Activated naive CD4-positive, alpha-beta T cell treated with anti-CD3 and anti-CD28 coated beads, Interleukin-2, amount 50 U/mL, for 72 hours (primary cell): Measurements from ENCODE around the gene GDF7. TPM values are rescaled to one million over a fixed set of nuclear protein-coding genes. Genes with fewer than 3 reads are reported as not detected.

Source experiments
- ATAC-seq, 2 donors: fragments of 150-1000 bp; cut with Tn5 transposase; 2 replicates each; pipeline ENCODE4 v1.10.0; 2021; ENCODE audit warnings: mild to moderate bottlenecking in 2 of 2, moderate library complexity in 2 of 2
- DNase-seq, 2 donors: peaks; one replicate each; pipeline ENCODE4 v3.0.0; 2021 to 2022; ENCODE audit warnings: low spot score in 2 of 2
- H3K27ac Mint-ChIP-seq, 2 donors: one replicate each; pipeline ENCODE4 v1.8.0; 2022; ENCODE audit warnings: mild to moderate bottlenecking in 2 of 2, mixed read lengths in 2 of 2
- H3K36me3 Mint-ChIP-seq, 2 donors: one replicate each; pipeline ENCODE4 v1.8.0; 2022; ENCODE audit warnings: mixed read lengths in 2 of 2
- H3K9me3 Mint-ChIP-seq, 2 donors: one replicate each; pipeline ENCODE4 v1.8.0; 2022; ENCODE audit warnings: mixed read lengths in 2 of 2
- total RNA-seq, 2 donors: library from RNA; stranded (reverse); gene quantifications; one replicate each; pipeline ENCODE4 v1.2.3, GENCODE V29; 2022

The GDF7 gene
- total RNA-seq, 2 donors from 2014 or later = 0.07 TPM; not detected in 1

DNA sequence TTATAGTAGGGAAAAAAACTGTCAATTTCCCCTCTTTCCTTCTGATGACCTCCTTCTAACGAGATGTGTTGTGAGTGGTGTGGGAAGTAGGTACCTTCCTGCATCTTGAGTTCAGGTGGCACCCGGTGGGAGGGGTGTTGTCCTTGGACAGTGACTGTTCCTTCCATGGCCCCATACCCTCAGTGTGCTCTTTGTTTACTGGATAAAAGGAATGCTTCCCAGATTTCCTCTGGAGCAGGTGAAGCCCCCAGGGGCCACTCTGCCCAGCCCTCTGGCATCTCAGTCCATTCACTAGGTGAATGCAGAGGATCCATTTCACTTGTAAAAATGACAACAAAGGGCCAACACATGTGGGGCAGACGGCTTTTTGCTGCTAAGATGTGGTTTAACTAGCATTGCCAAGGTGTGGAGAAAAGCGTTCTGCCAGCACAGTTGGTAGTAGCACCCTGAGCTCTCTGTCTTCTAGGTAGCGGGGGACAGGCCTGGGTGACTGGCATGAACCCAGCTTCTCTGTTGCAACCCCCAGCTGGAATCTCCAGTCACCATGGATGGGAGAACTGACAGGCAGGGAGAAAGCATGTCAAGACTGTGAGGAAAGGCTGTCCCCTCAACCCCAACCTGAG is 6.9 kb downstream of the GDF7 start:
- no peak for DNase-seq
- Mint-ChIP-seq H3K36me3 (no peaks in the 10 kb centered on the region), H3K9me3 (no peaks in the 10 kb centered on the region), H3K27ac (no peak overlapping the region)
- ATAC-seq = no peak

DNA sequence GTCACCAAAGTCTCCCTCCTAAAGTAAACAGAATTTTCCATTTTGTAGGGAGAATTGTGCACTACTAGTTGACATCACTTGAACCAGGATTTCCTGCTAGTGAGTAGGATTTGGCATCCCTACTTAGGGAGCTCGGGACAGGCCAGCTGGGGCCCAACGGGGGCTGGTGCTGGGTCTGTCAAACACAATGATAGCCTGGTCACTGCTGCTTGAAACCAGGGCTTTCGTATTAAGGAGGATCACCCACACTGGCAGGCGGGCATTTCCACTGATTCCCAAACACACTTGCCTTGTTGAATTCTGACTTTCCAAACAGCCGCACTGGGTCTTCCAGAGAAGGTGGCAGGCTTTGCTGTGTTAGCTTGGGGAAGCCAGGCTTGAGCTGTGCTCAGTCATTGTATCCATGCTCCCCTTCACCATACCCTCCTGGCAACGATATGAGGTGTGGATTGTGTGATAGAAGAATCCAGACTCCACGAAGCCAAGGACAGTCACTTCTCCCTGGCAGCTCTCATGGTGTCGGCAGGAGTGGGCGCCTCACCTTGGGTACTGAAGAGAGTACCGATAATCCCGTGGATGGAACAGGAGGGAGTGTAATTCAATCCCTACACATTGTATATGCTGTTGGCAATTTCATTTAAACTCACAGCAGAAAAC is 7.5 kb downstream of the GDF7 start:
- Mint-ChIP-seq H3K27ac (no peak overlapping the region), H3K36me3 (no peaks in the 10 kb centered on the region), H3K9me3 (no peaks in the 10 kb centered on the region)
- ATAC-seq (no peak), DNase-seq (no peak)

DNA sequence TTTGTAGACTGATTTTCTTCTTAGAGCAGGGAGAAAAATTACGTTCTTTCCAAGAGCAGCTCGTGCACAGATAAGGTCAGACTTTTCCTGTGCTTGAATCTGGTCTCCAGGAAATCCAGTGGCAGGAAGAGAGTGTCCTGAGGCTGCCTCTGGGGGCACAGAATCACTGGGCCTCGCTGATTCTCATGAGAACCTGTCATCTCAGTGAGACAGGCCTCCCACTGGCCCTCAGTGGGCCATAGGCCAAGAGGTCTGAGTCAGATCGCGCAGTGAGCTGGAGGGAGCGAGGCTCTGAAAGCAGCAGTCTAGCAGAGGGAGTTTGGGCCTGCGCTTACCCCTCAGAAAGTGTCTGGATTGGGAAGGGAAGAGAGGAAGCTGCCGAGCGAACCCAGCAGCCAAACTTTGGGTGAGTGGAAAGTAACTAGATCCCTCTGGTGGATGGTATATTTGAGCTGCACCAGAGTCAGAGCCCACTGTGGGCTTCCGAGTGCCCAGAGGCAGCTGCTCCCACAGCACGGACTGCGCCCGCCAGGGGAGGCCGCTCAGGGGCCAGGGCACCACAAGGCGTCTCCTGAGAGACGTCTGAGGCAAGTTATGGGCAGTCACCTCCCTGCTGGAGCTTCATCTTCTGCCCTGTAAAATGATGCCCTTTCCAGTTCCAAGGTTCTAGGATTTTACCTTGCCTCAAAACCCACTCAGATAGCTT is 8.2 kb downstream of the GDF7 start:
- no peak for DNase-seq
- no peak for ATAC-seq
- Mint-ChIP-seq H3K9me3 (no peaks in the 10 kb centered on the region), H3K27ac (no peak overlapping the region), H3K36me3 (no peaks in the 10 kb centered on the region)

DNA sequence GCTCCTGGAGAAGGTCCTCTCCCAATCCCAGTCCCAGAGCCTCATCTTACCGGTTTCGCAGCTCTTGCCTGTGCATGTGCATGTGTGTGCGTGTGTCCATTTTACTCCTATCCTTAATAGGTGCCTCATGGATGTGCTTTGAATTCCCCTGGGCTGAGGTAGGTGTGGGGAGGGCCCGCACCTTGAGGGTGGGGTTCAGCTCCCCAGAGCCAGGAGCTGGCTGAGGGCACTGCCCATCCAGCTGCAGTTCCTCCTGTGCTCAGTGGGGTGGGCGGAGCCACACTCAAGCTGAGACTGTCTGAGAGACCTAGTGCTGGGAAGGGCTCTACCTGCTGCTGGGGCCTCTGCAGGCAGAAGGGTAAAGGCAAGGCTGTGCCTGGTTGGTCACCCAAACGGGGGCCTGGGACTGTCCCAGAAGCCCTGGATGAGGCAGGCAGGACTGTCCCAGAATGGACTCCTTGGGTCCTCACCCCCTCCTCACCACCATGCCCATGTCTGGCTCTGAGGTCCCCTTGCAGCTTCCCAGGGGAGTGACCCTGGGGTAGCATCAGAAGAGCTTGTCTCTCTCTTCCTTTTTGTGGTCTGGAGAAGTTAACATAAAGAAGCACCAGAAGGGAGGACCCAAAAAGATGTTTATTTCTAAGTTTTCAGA is 8.9 kb downstream of the GDF7 start:
- H3K27ac Mint-ChIP-seq = no peak overlapping the region
- no peaks in the 10 kb centered on the region for H3K9me3 Mint-ChIP-seq
- no peak for DNase-seq
- peak; percentile 20 to 63 for ATAC-seq
- H3K36me3 Mint-ChIP-seq = no peaks in the 10 kb centered on the region

GRCh38 chr2:20676353-20677215 is 9.6 kb downstream of the GDF7 start:
- ATAC-seq (no peak), DNase-seq (no peak)
- Mint-ChIP-seq H3K27ac (no peak overlapping the region), H3K36me3 (no peaks in the 10 kb centered on the region), H3K9me3 (no peaks in the 10 kb centered on the region)

GRCh38 chr2:20677301-20678085 is 10.5 kb downstream of the GDF7 start:
- Mint-ChIP-seq H3K27ac (no peak overlapping the region), H3K9me3 (no peaks in the 10 kb centered on the region), H3K36me3 (no peaks in the 10 kb centered on the region)
- DNase-seq (no peak), ATAC-seq (no peak)

- ATAC-seq (no peak), DNase-seq (no peak)
- Mint-ChIP-seq H3K36me3 (no peaks in the 10 kb centered on the region), H3K27ac (no peak overlapping the region), H3K9me3 (no peaks in the 10 kb centered on the region)
Observed at GRCh38 chr2:20678086-20678395, 11.1 kb downstream of the GDF7 start.

DNA sequence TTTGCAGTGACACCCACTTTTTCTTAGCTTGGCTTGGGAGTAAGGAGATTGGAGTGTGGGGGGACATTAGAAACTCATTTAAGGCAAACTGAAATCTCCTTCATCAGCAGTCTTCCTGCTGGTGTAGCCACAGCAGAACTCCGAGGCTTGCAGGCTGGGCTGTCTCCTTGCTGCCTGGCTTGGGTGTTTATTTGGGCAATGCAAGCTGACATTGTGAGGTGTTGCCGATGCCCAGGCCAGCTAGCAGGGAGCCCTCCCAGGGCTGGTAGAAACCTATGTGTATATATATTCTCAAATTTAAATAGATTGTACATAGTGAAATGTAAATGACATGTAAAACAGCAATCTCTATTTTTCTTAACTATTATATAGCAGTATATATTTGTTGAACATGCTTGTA is 11.8 kb downstream of the GDF7 start:
- DNase-seq (no peak), ATAC-seq (no peak)
- Mint-ChIP-seq H3K27ac (no peak overlapping the region), H3K9me3 (no peaks in the 10 kb centered on the region), H3K36me3 (no peaks in the 10 kb centered on the region)

DNA sequence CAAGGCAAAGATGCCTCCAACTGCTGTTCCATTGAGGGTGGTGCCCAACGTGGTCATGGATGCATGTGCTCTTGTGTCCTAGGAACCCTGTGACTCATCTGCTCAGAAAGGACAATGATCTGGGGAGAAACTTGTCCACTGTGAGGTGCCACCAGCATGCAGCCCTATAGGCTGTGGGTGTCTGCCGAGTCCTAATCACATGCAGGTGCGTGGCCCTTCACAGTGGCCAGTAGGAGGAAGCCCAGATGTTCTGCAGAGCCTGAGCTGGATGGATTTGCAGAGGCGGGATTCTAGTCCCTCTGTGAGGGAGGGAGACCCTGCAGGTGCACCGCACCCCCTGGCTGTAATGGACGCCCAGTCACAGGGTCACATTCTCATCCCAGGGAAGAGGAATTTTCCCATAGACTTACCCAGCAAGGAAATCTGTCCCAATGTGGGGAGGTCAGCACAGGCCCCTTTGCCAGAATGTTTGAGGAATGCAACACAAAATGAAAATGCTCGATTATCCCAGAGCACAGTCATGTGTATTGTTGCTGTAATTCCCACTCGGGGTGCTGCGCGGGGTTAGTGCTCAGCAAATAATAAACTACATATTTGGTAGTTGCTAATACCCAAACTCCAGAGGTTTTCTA is 13.9 kb downstream of the GDF7 start:
- Mint-ChIP-seq H3K27ac (no peak overlapping the region), H3K9me3 (no peaks in the 10 kb centered on the region), H3K36me3 (no peaks in the 10 kb centered on the region)
- ATAC-seq (no peak), DNase-seq (no peak)

- ATAC-seq = no peak
- Mint-ChIP-seq H3K9me3 (no peaks in the 10 kb centered on the region), H3K36me3 (peaks cover 0 to 8% of the 10 kb centered on the region in 2 donors), H3K27ac (peak overlapping the region in 1 of 2 donors; percentile 76)
- DNase-seq = no peak
Observed at GRCh38 chr2:20682167-20682920, 15.4 kb downstream of the GDF7 start.

DNA sequence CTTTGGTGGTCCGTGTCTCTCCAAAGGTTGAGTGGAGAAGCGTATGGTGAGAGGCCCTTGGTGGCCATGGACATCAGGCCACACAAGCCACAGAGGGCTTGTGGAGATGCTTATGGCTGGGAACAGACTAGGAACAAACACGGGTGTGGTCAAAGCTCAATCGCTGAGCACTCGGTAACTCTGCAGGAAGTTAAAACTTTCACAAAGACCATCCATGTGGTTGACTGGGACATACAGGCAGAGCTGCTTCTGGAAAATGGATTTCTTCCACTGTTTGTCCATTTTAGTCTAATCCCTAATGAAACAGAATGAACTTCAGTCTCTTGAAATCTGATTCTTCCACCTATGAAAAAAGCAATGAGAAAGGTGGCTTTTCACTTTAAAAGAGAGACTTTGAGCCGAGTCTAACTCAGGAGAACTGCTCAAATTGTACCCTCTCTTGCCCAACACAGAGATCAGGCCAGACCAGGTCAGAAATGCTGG is 17.7 kb downstream of the GDF7 start:
- no peak overlapping the region for H3K27ac Mint-ChIP-seq

GRCh38 chr2:20687260-20687832 is 20.4 kb downstream of the GDF7 start:
- Mint-ChIP-seq H3K36me3 (peaks cover 13 to 17% of the 10 kb centered on the region in 2 donors), H3K9me3 (no peaks in the 10 kb centered on the region), H3K27ac (no peak overlapping the region)
- ATAC-seq = no peak
- DNase-seq = no peak

More for the DNA sequence above, 17.7 kb downstream of the GDF7 start:
- Mint-ChIP-seq H3K9me3 (no peaks in the 10 kb centered on the region), H3K36me3 (peaks cover 12 to 13% of the 10 kb centered on the region in 2 donors)
- no peak for DNase-seq
- ATAC-seq = no peak

GRCh38 chr2:20689428-20690264 is 22.7 kb downstream of the GDF7 start:
- peaks cover 13 to 17% of the 10 kb centered on the region in 2 donors for H3K36me3 Mint-ChIP-seq
- ATAC-seq = no peak
- H3K27ac Mint-ChIP-seq = no peak overlapping the region
- no peaks in the 10 kb centered on the region for H3K9me3 Mint-ChIP-seq
- DNase-seq = no peak
